Loucy (cell line): Measurements from ENCODE around the gene LHX4.

ENCODE experiments used
- H2AFZ ChIP-seq: fragments of 200-600 bp; sonication (generic); 2 replicates; pipeline ENCODE4 v1.6.0; 2016; ENCODE audit warnings: antibody characterized with exemption, mild to moderate bottlenecking, low read length, moderate library complexity
- H3F3A ChIP-seq: fragments of 200-600 bp; 2 replicates; pipeline ENCODE4 v1.6.0; 2016; ENCODE audit warnings: antibody characterized with exemption, low read depth, mild to moderate bottlenecking
- H3K27me3 ChIP-seq: fragments of 200-600 bp; sonication (generic); 2 replicates; pipeline ENCODE4 v1.6.1; 2014; ENCODE audit warnings: low read length, mild to moderate bottlenecking; ENCODE audit not compliant: insufficient read depth, poor library complexity, severe bottlenecking
- H3K36me3 ChIP-seq: fragments of 200-600 bp; sonication (generic); 2 replicates; pipeline ENCODE4 v1.6.1; 2016; ENCODE audit warnings: low read length; ENCODE audit not compliant: insufficient read depth
- H3K4me1 ChIP-seq: fragments of 200-600 bp; sonication (generic); 2 replicates; pipeline ENCODE4 v1.5.1; 2014; ENCODE audit warnings: low read length, mild to moderate bottlenecking; ENCODE audit not compliant: insufficient read depth, poor library complexity, severe bottlenecking
- H3K4me2 ChIP-seq: fragments of 200-600 bp; sonication (generic); 2 replicates; pipeline ENCODE4 v1.6.0; 2014; ENCODE audit warnings: antibody characterized with exemption, low read length, low read depth, mild to moderate bottlenecking; ENCODE audit not compliant: poor library complexity, severe bottlenecking
- H3K4me3 ChIP-seq: fragments of 200-600 bp; sonication (generic); 2 replicates; pipeline ENCODE4 v1.5.1; 2014; ENCODE audit warnings: low read length, mild to moderate bottlenecking, mixed read lengths; ENCODE audit not compliant: poor library complexity, severe bottlenecking
- H3K79me2 ChIP-seq: fragments of 200-600 bp; sonication (generic); 2 replicates; pipeline ENCODE4 v1.6.1; 2014; ENCODE audit warnings: low read length; ENCODE audit not compliant: insufficient read depth
- H3K9ac ChIP-seq: fragments of 200-600 bp; sonication (generic); 2 replicates; pipeline ENCODE4 v1.6.0; 2014; ENCODE audit warnings: mild to moderate bottlenecking, low read depth, low read length, moderate library complexity; ENCODE audit not compliant: poor library complexity, severe bottlenecking
- H3K9me2 ChIP-seq: fragments of 200-600 bp; sonication (generic); replicated peaks from 2 replicates; pipeline ENCODE4 v1.6.1; 2016; ENCODE audit warnings: low read depth, low read length, mixed read lengths
- H3K9me3 ChIP-seq: fragments of 200-600 bp; sonication (generic); 2 replicates; pipeline ENCODE4 v1.6.1; 2014; ENCODE audit warnings: mild to moderate bottlenecking, antibody characterized with exemption, low read length, low read depth; ENCODE audit not compliant: insufficient read depth
- H4K20me1 ChIP-seq: fragments of 200-600 bp; sonication (generic); 2 replicates; pipeline ENCODE4 v1.6.0; 2014; ENCODE audit warnings: antibody characterized with exemption, low read length, mild to moderate bottlenecking; ENCODE audit not compliant: insufficient read depth, poor library complexity, severe bottlenecking
- EZH2phosphoT487 ChIP-seq: fragments of 200-600 bp; IDR thresholded peaks from 2 replicates; pipeline ENCODE4 v1.6.1; 2018; ENCODE audit warnings: antibody characterized with exemption, mild to moderate bottlenecking, moderate library complexity, borderline replicate concordance
- TF ChIP-seq, protein P1 (sequence below): fragments of 200-600 bp; sonication (generic); conservative IDR thresholded peaks from 2 replicates; pipeline ENCODE4 v1.5.1; 2014; ENCODE audit warnings: mild to moderate bottlenecking, antibody characterized with exemption, low read length

Gene LHX4

DNA sequence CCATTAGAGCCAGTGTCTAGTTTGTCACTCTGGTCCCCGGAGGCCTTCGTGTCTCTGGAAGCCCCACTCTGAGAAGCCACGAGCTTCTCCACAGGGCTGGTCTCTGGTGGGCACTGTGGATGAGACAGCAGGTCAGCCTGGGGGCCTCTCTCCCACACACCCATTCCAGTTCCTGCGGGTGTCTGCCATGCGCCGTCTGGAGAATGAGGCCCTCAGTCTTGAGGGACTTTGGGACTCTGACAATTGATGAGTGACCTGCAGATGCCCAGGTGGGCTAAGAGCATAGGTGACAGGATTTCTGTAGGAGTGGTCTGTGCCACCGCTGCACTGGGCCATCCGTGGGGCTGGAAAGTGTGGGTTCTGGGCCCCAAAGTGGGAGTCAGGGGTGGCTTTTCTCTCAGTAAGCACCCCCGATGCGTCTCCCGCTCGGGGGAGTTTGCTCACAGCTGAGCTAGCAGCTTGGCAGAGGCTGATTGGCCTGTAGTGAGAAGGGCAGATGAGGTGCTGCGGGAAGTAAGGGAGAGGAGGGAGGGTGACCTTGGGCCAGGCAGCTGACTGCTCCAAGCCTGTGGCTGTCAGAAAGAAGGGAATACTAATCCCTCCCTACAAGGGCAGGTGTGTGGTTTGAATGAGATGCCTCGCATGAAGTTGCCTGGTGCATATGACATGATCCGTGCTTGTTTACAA is 26.4 kb downstream of the LHX4 start:
- Histone ChIP-seq H3K9me3 (no peaks in the 10 kb centered on the region), H3K4me2 (no peak overlapping the region), H3K79me2 (no peaks in the 10 kb centered on the region), H2AFZ (no peak overlapping the region), H3K4me1 (peaks cover 3% of the 10 kb centered on the region), H3K36me3 (no peaks in the 10 kb centered on the region), H3F3A (no peaks in the 10 kb centered on the region), H4K20me1 (no peaks in the 10 kb centered on the region), H3K4me3 (no peak overlapping the region), H3K9ac (no peak overlapping the region), H3K9me2 (no peaks in the 10 kb centered on the region), H3K27me3 (no peaks in the 10 kb centered on the region)
- no peak for TF ChIP-seq EZH2phosphoT487
- TF ChIP-seq, protein P1, sequence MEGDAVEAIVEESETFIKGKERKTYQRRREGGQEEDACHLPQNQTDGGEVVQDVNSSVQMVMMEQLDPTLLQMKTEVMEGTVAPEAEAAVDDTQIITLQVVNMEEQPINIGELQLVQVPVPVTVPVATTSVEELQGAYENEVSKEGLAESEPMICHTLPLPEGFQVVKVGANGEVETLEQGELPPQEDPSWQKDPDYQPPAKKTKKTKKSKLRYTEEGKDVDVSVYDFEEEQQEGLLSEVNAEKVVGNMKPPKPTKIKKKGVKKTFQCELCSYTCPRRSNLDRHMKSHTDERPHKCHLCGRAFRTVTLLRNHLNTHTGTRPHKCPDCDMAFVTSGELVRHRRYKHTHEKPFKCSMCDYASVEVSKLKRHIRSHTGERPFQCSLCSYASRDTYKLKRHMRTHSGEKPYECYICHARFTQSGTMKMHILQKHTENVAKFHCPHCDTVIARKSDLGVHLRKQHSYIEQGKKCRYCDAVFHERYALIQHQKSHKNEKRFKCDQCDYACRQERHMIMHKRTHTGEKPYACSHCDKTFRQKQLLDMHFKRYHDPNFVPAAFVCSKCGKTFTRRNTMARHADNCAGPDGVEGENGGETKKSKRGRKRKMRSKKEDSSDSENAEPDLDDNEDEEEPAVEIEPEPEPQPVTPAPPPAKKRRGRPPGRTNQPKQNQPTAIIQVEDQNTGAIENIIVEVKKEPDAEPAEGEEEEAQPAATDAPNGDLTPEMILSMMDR = no peak

DNA sequence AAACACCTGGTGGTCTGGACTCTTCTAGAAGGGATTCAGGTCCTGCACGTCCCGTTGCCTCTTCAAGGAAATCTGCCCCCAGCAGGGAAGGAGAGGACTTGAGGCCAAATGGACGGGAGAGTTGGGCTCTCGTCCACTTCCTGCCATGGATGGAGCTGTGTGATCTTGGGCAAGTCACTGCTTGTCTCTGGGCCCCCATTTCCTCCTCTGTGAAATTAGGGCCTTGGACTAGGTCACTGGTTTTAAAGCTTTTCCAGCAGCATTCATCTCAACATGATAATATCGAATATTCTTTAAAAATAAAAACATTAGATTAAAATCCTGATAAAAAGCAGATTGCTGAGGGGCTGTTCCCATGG is 26.9 kb downstream of the LHX4 start:
- Histone ChIP-seq H3K9me3 (no peaks in the 10 kb centered on the region), H3K9ac (no peak overlapping the region), H3F3A (no peaks in the 10 kb centered on the region), H4K20me1 (no peaks in the 10 kb centered on the region), H3K4me1 (peaks cover 3% of the 10 kb centered on the region), H3K9me2 (no peaks in the 10 kb centered on the region), H3K4me2 (no peak overlapping the region), H3K79me2 (no peaks in the 10 kb centered on the region), H3K36me3 (no peaks in the 10 kb centered on the region), H2AFZ (no peak overlapping the region), H3K4me3 (no peak overlapping the region), H3K27me3 (no peaks in the 10 kb centered on the region)
- no peak for TF ChIP-seq EZH2phosphoT487
- TF ChIP-seq, protein P1 = no peak

DNA sequence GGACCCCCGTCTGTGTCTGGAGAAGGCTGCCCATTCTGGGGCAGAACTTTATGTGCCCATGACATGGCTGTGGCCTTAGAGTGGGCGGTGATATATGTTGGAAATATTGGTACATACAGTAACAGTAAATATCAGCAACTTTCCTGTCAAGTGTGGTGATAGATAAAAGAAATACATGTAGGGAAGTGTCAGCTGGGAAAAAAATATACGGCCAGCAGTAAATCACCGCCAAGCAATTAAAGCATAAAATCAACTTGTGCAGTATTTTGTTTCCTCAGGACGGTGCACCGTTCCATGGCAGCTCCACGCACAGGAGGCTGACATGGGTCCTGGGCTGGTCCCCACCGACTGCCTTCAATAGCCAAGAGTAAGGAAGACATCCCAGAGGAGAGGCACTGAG is 27.4 kb downstream of the LHX4 start:
- Histone ChIP-seq H3K4me1 (peaks cover under 1% of the 10 kb centered on the region), H3K9me2 (no peaks in the 10 kb centered on the region), H3K9me3 (no peaks in the 10 kb centered on the region), H3F3A (no peaks in the 10 kb centered on the region), H2AFZ (no peak overlapping the region), H3K79me2 (no peaks in the 10 kb centered on the region), H3K9ac (no peak overlapping the region), H3K4me2 (no peak overlapping the region), H4K20me1 (no peaks in the 10 kb centered on the region), H3K36me3 (no peaks in the 10 kb centered on the region), H3K27me3 (no peaks in the 10 kb centered on the region), H3K4me3 (no peak overlapping the region)
- TF ChIP-seq, protein P1 = no peak
- no peak for TF ChIP-seq EZH2phosphoT487
